Fibroblast of mammary gland (primary cell): ENCODE measurements around the gene SSR2.
"Not testable (repeated sequence)": the region's sequence is repeated elsewhere in the genome, so short reads cannot be mapped to it uniquely, and the experiment has no call there.

Experiments used
- DNase-seq: peaks from one replicate; pipeline ENCODE4 v3.0.0-alpha.2; 2010; ENCODE audit warnings: low read depth
- H3K4me3 ChIP-seq: 2 replicates; pipeline ENCODE4 v1.5.1; 2011; ENCODE audit warnings: low read depth, mild to moderate bottlenecking, low read length, moderate library complexity; ENCODE audit not compliant: control insufficient read depth
- TF ChIP-seq, protein P1 (sequence below): conservative IDR thresholded peaks from 2 replicates; pipeline ENCODE4 v1.5.1; 2011; ENCODE audit warnings: low read depth, low read length, inconsistent platforms; ENCODE audit not compliant: control insufficient read depth, insufficient read depth

SSR2 gene

DNA sequence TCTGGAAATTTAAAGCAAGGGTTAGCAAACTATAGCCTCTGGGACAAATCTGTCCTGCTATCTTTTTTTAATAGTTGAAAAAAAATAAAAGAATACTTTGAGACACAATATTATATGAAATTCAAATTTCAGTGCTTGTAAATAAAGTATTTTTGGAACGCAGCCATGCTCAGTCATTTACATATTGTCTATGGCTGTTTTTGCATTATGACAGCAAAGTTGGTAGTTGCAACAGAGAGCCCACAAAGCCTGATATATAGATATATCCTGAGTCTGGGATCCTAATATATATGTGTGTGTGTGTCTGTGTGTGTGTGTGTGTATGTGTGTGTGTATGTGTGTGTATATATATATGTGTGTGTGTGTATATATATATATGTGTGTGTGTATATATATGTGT is 20.8 kb downstream of the SSR2 start:
- H3K4me3 ChIP-seq = no peak overlapping the region
- no peak for DNase-seq
- TF ChIP-seq, protein P1, sequence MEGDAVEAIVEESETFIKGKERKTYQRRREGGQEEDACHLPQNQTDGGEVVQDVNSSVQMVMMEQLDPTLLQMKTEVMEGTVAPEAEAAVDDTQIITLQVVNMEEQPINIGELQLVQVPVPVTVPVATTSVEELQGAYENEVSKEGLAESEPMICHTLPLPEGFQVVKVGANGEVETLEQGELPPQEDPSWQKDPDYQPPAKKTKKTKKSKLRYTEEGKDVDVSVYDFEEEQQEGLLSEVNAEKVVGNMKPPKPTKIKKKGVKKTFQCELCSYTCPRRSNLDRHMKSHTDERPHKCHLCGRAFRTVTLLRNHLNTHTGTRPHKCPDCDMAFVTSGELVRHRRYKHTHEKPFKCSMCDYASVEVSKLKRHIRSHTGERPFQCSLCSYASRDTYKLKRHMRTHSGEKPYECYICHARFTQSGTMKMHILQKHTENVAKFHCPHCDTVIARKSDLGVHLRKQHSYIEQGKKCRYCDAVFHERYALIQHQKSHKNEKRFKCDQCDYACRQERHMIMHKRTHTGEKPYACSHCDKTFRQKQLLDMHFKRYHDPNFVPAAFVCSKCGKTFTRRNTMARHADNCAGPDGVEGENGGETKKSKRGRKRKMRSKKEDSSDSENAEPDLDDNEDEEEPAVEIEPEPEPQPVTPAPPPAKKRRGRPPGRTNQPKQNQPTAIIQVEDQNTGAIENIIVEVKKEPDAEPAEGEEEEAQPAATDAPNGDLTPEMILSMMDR = no peak

DNA sequence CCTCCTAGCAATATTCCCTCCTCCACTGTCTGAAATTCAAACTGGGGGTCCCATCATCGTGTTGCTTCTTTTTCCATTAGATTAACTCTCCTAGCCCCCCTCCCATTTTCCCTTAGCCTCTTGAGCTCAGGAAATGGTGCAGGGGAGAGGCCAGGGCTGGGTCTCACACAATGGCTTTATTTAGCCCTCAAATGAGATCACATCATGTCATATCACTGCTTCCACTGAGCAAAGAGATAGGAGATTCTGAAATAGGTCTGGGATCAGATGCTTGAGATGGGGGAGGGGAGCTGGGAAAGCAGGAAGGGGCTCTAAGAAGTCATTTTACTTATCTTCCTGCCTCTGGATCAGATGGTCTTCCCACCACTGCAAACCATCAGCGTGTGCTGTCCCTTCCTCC is 24.6 kb downstream of the SSR2 start:
- TF ChIP-seq, protein P1 = no peak
- DNase-seq = no peak
- no peak overlapping the region for H3K4me3 ChIP-seq

DNA sequence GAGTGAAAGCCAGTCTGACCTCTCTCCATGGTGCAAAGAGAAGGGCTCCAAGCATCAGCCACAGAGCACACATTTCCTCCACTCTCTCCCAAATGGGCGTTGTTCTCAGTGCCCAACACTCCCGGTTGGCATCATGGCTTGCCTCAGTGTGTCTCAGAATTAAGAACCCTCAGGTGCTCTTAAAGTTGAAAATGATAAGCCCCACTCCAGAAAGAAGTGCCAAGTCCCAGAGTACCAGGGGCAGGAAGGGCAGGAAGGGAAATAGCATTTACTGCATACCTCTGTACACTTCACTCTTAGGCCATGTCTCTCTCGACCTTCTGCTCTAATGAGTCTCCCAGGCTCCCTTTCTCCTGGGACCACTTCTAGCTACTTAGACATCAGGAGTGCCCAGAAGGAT is 27.2 kb downstream of the SSR2 start:
- DNase-seq = no peak
- no peak overlapping the region for H3K4me3 ChIP-seq
- TF ChIP-seq, protein P1 = no peak

DNA sequence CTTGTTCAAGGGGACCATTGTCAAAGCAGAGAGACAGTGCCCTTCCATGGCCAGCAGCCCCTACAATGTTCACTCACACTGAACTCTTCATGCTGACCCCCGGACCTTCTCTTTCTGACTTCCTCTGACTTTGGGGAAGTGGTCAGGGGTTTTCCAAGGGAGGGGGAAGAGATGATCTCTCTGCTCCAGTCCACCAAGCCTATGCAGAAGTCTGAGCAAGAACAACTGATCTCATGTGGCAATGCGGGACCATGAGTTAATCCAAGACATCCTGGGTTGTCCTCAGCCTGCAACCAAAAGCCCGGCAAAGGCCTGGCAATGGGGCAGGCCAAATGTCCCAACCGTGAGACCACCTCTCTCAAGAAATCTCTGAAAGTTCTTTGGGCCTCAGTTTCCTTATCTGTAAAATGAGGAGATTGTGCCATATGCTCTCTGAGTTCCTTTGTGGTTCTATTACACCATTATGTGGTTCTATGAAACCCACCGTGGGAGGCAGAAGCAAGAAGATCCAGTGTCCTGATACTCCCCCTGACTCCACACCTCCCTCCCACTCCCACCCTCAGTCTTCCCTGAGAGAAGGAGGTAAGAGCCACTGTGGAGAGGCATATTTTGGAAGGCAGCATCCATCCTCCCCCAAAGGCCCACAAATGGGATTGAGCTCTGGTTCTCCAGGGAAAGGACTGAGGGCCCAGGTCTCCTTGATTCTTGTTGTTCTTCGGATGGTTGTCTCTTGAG is 30.6 kb downstream of the SSR2 start:
- TF ChIP-seq, protein P1 = no peak
- no peak overlapping the region for H3K4me3 ChIP-seq
- no peak for DNase-seq

DNA sequence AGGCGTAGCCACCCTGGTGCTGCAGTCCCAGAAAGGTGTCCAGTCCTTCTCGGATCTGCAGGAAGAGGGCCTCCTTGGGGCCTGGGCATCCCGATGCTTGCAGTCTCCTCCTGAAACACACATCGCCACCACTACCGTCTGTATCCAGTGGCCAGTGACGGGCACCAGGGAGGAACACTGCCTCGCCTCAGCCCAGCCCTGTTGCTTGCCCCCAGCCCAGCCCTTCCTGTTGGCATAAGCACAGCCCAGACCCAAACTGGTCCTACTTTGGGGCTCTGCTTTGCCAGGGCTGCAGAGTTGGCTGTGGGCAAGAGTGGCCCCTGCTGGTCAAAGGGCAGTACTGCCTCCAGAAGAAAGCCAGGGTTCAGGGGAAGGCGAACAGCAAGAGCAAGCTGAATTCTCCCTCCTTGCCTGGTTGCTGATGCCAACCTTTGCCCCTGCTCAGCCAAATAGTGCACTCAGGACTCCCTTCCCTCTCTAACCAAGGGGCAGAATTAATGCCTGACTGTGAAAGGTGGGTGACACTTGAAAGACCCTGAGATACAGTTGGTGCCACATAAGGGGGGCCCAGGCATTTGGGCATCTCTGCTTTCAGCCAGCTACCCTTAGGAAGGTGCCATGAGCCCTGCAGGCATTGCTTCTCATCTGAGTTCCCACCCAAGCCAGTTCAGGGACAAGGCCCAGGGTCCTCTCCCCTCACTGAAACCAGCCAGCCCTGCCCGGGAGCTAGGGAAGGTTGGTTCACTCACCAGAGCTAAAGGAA is 31.3 kb downstream of the SSR2 start:
- DNase-seq = peak; percentile 68
- H3K4me3 ChIP-seq = peak overlapping the region; percentile 17
- TF ChIP-seq, protein P1 = peak; percentile 97

DNA sequence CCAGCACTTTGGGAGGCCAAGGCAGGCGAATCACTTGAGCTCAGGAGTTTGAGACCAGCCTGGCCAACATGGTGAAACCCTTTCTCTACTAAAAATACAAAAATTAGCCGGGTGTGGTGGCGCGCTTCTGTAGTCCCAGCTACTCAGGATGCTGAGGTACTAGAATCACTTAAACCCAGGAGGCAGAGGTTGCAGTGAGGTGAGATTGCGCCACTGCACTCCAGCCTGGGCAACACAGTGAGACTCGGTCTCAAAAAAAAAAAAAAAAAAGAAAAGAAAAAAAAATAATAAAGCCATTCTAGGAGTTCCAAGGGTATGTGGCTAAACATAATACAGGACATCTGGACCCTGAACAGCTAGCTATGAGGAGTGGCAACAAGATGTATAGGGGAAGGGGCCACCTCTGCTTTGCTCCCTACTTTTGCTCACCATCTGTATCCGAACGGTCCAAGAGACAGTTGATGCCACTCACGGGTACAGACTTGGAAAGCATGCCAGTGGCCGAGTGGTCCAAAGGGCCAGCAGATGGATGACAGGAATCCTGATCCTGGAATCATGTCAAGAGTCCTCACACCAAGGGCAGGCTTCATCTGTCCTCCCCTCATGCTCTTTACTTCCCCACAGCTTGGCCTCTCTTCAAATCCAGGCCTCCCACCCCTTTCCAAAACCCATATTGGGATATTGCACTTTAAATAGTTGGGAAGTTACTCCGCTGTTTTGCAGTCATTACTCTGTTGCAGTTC is 35.7 kb downstream of the SSR2 start:
- not testable (repeated sequence) for H3K4me3 ChIP-seq, DNase-seq

DNA sequence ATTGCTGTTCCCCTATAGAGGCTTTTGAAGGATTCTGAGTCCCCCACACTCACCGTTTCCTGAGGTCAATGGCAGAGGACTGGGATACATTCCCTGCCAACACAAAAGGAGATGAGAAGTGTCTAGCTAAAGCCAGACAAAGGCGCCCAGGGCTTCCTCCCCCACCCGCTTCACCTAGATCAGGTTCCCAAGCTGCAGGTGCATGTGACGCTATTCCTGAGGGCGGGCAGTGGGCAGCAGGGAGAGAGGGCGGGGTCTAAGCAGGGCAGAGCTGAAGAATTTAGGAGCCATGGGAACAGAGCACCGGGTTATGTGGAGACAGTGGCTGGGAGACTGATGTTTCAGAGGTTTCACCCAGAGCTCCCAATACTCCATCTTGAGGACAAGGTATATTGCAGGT is 36.4 kb downstream of the SSR2 start:
- TF ChIP-seq, protein P1 = no peak
- no peak for DNase-seq
- no peak overlapping the region for H3K4me3 ChIP-seq
